ENCODE measurements around the gene SERPINE1.
A peak's percentile ranks its signal among the peaks of the same experiment; 100 is the strongest.

SERPINE1 gene

GRCh38 chr7:101134399-101134980 lies 7.6 kb downstream of the SERPINE1 start:
- no peaks in the 10 kb centered on the region for H3K79me2 ChIP-seq (ENCODE audit: control insufficient read depth, low read length)
- no peaks in the 10 kb centered on the region for H3F3A ChIP-seq (ENCODE audit: control insufficient read depth, insufficient read depth)
- no peaks in the 10 kb centered on the region for H3K9me2 ChIP-seq (replicated peaks; ENCODE audit: control insufficient read depth, low read length)
- H3K36me3 ChIP-seq (ENCODE audit: control insufficient read depth, low read length) = no peaks in the 10 kb centered on the region
- H4K20me1 ChIP-seq (ENCODE audit: control insufficient read depth, insufficient read depth, low read depth, low read length) = 0 out of 2 replicates have a peak, but pooled peaks cover 3% of the 10 kb centered on the region
- no peaks in the 10 kb centered on the region for H3K9me3 ChIP-seq (ENCODE audit: control insufficient read depth, insufficient read depth, low read length)
- no peak overlapping the region for H3K4me3 ChIP-seq (ENCODE audit: low read length)
- peaks cover 38% of the 10 kb centered on the region for H3K27me3 ChIP-seq (ENCODE audit: control insufficient read depth, low read length)
- H3K4me2 ChIP-seq (ENCODE audit: low read length) = no peak overlapping the region
- peaks cover 7% of the 10 kb centered on the region for H3K4me1 ChIP-seq (ENCODE audit: control insufficient read depth, low read length)
- TF ChIP-seq EZH2phosphoT487 (IDR thresholded peaks at IDR 0.05; ENCODE audit: borderline replicate concordance, low read length) (no peak), CTCF (IDR thresholded peaks at IDR 0.05; ENCODE audit: low read depth, low read length, poor library complexity, severe bottlenecking) (no peak)
- H3K27ac ChIP-seq (ENCODE audit: low read depth, low read length) = no peak overlapping the region

DNA sequence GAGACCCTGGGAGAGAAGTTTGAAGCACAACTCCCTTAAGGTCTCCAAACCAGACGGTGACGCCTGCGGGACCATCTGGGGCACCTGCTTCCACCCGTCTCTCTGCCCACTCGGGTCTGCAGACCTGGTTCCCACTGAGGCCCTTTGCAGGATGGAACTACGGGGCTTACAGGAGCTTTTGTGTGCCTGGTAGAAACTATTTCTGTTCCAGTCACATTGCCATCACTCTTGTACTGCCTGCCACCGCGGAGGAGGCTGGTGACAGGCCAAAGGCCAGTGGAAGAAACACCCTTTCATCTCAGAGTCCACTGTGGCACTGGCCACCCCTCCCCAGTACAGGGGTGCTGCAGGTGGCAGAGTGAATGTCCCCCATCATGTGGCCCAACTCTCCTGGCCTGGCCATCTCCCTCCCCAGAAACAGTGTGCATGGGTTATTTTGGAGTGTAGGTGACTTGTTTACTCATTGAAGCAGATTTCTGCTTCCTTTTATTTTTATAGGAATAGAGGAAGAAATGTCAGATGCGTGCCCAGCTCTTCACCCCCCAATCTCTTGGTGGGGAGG lies 10.8 kb downstream of the SERPINE1 start:
- Histone ChIP-seq H3K27ac (ENCODE audit: low read depth, low read length) (no peak overlapping the region), H3K27me3 (ENCODE audit: control insufficient read depth, low read length) (peaks cover 42% of the 10 kb centered on the region), H3F3A (ENCODE audit: control insufficient read depth, insufficient read depth) (0 out of 2 replicates have a peak, but pooled peaks cover 2% of the 10 kb centered on the region)

GRCh38 chr7:101138213-101138870 lies 11.4 kb downstream of the SERPINE1 start:
- H3K9me2 ChIP-seq (replicated peaks; ENCODE audit: control insufficient read depth, low read length) = no peaks in the 10 kb centered on the region
- no peaks in the 10 kb centered on the region for H3K36me3 ChIP-seq (ENCODE audit: control insufficient read depth, low read length)
- H3K4me1 ChIP-seq (ENCODE audit: control insufficient read depth, low read length) = peaks cover 7% of the 10 kb centered on the region
- no peaks in the 10 kb centered on the region for H3K79me2 ChIP-seq (ENCODE audit: control insufficient read depth, low read length)
- no peaks in the 10 kb centered on the region for H3K9me3 ChIP-seq (ENCODE audit: control insufficient read depth, insufficient read depth, low read length)
- H3K4me3 ChIP-seq (ENCODE audit: low read length) = peak overlapping the region; percentile 6; the same call in 1 of the 2 replicates
- peak overlapping the region; percentile 43 for H3K4me2 ChIP-seq (ENCODE audit: low read length)
- H3K27ac ChIP-seq (ENCODE audit: low read depth, low read length) = no peak overlapping the region
- peaks cover 41% of the 10 kb centered on the region for H3K27me3 ChIP-seq (ENCODE audit: control insufficient read depth, low read length)
- H3F3A ChIP-seq (ENCODE audit: control insufficient read depth, insufficient read depth) = 0 out of 2 replicates have a peak, but pooled peaks cover 2% of the 10 kb centered on the region
- TF ChIP-seq CTCF (IDR thresholded peaks at IDR 0.05; ENCODE audit: low read depth, low read length, poor library complexity, severe bottlenecking) (peak; percentile 100), EZH2phosphoT487 (IDR thresholded peaks at IDR 0.05; ENCODE audit: borderline replicate concordance, low read length) (no peak)
- 0 out of 2 replicates have a peak, but pooled peaks cover 3% of the 10 kb centered on the region for H4K20me1 ChIP-seq (ENCODE audit: control insufficient read depth, insufficient read depth, low read depth, low read length)

More for the DNA sequence above, 10.8 kb downstream of the SERPINE1 start:
- TF ChIP-seq CTCF (IDR thresholded peaks at IDR 0.05; ENCODE audit: low read depth, low read length, poor library complexity, severe bottlenecking) (no peak), EZH2phosphoT487 (IDR thresholded peaks at IDR 0.05; ENCODE audit: borderline replicate concordance, low read length) (no peak)
- H3K4me1 ChIP-seq (ENCODE audit: control insufficient read depth, low read length) = peaks cover 7% of the 10 kb centered on the region
- peak overlapping the region; percentile 43 for H3K4me2 ChIP-seq (ENCODE audit: low read length)
- no peaks in the 10 kb centered on the region for H3K36me3 ChIP-seq (ENCODE audit: control insufficient read depth, low read length)
- H3K79me2 ChIP-seq (ENCODE audit: control insufficient read depth, low read length) = no peaks in the 10 kb centered on the region
- H3K9me2 ChIP-seq (replicated peaks; ENCODE audit: control insufficient read depth, low read length) = no peaks in the 10 kb centered on the region
- no peak overlapping the region for H3K4me3 ChIP-seq (ENCODE audit: low read length)
- H4K20me1 ChIP-seq (ENCODE audit: control insufficient read depth, insufficient read depth, low read depth, low read length) = 0 out of 2 replicates have a peak, but pooled peaks cover 3% of the 10 kb centered on the region
- H3K9me3 ChIP-seq (ENCODE audit: control insufficient read depth, insufficient read depth, low read length) = no peaks in the 10 kb centered on the region

Measured in DOHH2 (cell line).